K562 (cell line): ENCODE data around the gene NR2F1.

Source experiments
- CEBPB ChIP-seq: fragments of 450-650 bp; IDR thresholded peaks from 2 replicates; pipeline ENCODE4 v1.6.1; 2016; ENCODE audit warnings: missing genetic modification characterization, missing compliant biosample characterization
- E2F3 ChIP-seq: fragments of 250-450 bp; sonication (Bioruptor Pico); IDR thresholded peaks from 2 replicates; pipeline ENCODE4 v1.4.0; 2020; ENCODE audit warnings: mild to moderate bottlenecking
- TF ChIP-seq, protein P1 (sequence below), 2 experiments: fragments of 450-650 bp; formaldehyde crosslinking in 1 of 2; IDR thresholded peaks; 2 replicates each; pipeline versions ENCODE4 v1.4.0 to v1.6.1; 2014 to 2020; ENCODE audit warnings: mild to moderate bottlenecking in 2 of 2, borderline replicate concordance in 1 of 2, low read depth in 1 of 2

DNA sequence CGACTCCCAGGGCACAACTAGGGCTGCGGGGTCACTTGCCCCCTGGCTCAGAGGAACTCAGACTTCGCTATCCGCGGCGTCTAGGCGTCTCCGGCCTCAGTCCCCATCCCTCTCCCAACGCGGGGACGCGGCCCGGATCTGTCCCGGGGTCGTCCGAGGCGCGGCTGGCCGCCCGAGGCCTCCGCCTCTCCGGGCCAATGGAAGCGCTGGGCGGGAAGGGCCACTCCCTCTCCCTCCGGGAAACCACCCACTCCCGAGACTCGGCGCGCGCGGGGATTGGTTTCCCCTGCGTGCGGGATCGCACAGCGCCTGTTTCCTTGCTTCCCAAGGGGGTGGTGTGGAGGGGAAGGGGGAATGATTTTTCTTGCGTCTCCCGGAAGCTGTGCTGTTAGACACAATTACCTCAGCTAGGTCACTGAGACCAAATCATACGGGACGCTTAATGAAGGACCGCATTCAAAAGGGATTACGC lies 38.3 kb downstream of the NR2F1 start:
- TF ChIP-seq CEBPB (tag) (no peak), E2F3 (CRISPR knock-in tag) (no peak)
- TF ChIP-seq, protein P1, sequence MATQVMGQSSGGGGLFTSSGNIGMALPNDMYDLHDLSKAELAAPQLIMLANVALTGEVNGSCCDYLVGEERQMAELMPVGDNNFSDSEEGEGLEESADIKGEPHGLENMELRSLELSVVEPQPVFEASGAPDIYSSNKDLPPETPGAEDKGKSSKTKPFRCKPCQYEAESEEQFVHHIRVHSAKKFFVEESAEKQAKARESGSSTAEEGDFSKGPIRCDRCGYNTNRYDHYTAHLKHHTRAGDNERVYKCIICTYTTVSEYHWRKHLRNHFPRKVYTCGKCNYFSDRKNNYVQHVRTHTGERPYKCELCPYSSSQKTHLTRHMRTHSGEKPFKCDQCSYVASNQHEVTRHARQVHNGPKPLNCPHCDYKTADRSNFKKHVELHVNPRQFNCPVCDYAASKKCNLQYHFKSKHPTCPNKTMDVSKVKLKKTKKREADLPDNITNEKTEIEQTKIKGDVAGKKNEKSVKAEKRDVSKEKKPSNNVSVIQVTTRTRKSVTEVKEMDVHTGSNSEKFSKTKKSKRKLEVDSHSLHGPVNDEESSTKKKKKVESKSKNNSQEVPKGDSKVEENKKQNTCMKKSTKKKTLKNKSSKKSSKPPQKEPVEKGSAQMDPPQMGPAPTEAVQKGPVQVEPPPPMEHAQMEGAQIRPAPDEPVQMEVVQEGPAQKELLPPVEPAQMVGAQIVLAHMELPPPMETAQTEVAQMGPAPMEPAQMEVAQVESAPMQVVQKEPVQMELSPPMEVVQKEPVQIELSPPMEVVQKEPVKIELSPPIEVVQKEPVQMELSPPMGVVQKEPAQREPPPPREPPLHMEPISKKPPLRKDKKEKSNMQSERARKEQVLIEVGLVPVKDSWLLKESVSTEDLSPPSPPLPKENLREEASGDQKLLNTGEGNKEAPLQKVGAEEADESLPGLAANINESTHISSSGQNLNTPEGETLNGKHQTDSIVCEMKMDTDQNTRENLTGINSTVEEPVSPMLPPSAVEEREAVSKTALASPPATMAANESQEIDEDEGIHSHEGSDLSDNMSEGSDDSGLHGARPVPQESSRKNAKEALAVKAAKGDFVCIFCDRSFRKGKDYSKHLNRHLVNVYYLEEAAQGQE (IDR thresholded peaks at IDR 0.05; ENCODE audit: borderline replicate concordance), result no peak
- TF ChIP-seq, protein P1 (CRISPR knock-in tag; IDR thresholded peaks at IDR 0.05; ENCODE audit: low read depth), result no peak
